Caco-2 (cell line): ENCODE measurements around the gene BEST1. TPM values are rescaled to one million over a fixed set of nuclear protein-coding genes. Genes with fewer than 3 reads are reported as not detected.
"Not testable (repeated sequence)": the region's sequence is repeated elsewhere in the genome, so short reads cannot be mapped to it uniquely, and the experiment has no call there.

Experiments used
- BruUV-seq: library from RNA; stranded (reverse); fragments of 400-500 nt; replicated peaks from 2 replicates; lab custom pipeline; 2021; lab: Mats Ljungman, UMichigan
- CTCF ChIA-PET: fragments of 300-600 bp; sonication (Branson Sonifier 250); formaldehyde crosslinking; loops from one replicate; lab custom pipeline; 2022; ENCODE audit warnings: antibody characterized with exemption; lab: Charles Lee
- POLR2A ChIA-PET: fragments of 300-600 bp; sonication (Branson Sonifier 250); formaldehyde crosslinking; loops from one replicate; lab custom pipeline; 2022; ENCODE audit warnings: antibody characterized with exemption; lab: Charles Lee
- DNase-seq, 2 experiments: peaks; one replicate each; pipeline versions ENCODE4 v3.0.0 to v3.0.0-alpha.2; 2020 to 2022
- H3K27me3 ChIP-seq: replicated peaks from 2 replicates; pipeline ENCODE4 v1.6.0; 2011; ENCODE audit warnings: low read length; ENCODE audit not compliant: control insufficient read depth, insufficient read depth
- H3K36me3 ChIP-seq: 2 replicates; pipeline ENCODE4 v1.5.1; 2011; ENCODE audit warnings: low read length; ENCODE audit not compliant: control insufficient read depth, insufficient read depth
- H3K4me1 ChIP-seq: fragments of 250-450 bp; sonication (Bioruptor Pico); 2 replicates; pipeline ENCODE4 v1.5.1; 2020; ENCODE audit warnings: mild to moderate bottlenecking
- H3K4me3 ChIP-seq: 2 replicates; pipeline ENCODE4 v1.5.1; 2011; ENCODE audit warnings: low read depth, mild to moderate bottlenecking, control low read depth, low read length
- H3K9me3 ChIP-seq: fragments of 250-450 bp; sonication (Bioruptor Pico); 2 replicates; pipeline ENCODE4 v1.5.1; 2020; ENCODE audit warnings: mild to moderate bottlenecking, moderate library complexity
- H3K27ac Mint-ChIP-seq: one replicate; pipeline ENCODE4 v1.8.0; 2022; ENCODE audit warnings: mixed read lengths; ENCODE audit not compliant: unreplicated experiment
- H3K27me3 Mint-ChIP-seq: one replicate; pipeline ENCODE4 v1.8.0; 2022; ENCODE audit warnings: mixed read lengths; ENCODE audit not compliant: insufficient read depth, unreplicated experiment
- H3K36me3 Mint-ChIP-seq: one replicate; pipeline ENCODE4 v1.8.0; 2022; ENCODE audit warnings: mild to moderate bottlenecking, mixed read lengths; ENCODE audit not compliant: insufficient read depth, unreplicated experiment
- H3K4me1 Mint-ChIP-seq: one replicate; pipeline ENCODE4 v1.8.0; 2022; ENCODE audit warnings: low read depth, mixed read lengths; ENCODE audit not compliant: unreplicated experiment
- H3K4me3 Mint-ChIP-seq: one replicate; pipeline ENCODE4 v1.8.0; 2022; ENCODE audit warnings: mild to moderate bottlenecking, moderate library complexity, mixed read lengths; ENCODE audit not compliant: unreplicated experiment
- H3K9me3 Mint-ChIP-seq: one replicate; pipeline ENCODE4 v1.8.0; 2022; ENCODE audit warnings: mixed read lengths; ENCODE audit not compliant: unreplicated experiment
- intact Hi-C: fragments of 100-400 bp; cut with micrococcal nuclease; formaldehyde crosslinking; loops from one replicate; pipeline ENCODE4 v1.10.0; 2022; ENCODE audit not compliant: unreplicated experiment
- total RNA-seq: library from RNA; stranded (reverse); gene quantifications from 2 replicates; pipeline ENCODE4 v1.2.3, GENCODE V29; 2022
- TF ChIP-seq, protein P1 (sequence below), 2 experiments: fragments of 200-600 bp in 1 of 2; IDR thresholded peaks; 1 replicate in 1 of 2; 2 replicates in 1 of 2; pipeline versions ENCODE4 v1.5.1 to v1.8.0; 2011 to 2022; ENCODE audit warnings: antibody characterized with exemption in 1 of 2, control low read depth in 1 of 2, inconsistent platforms in 1 of 2, low read depth in 1 of 2, low read length in 1 of 2, mild to moderate bottlenecking in 1 of 2, moderate library complexity in 1 of 2; ENCODE audit not compliant: insufficient read depth in 1 of 2, severe bottlenecking in 1 of 2, unreplicated experiment in 1 of 2

Gene BEST1
- total RNA-seq, 1 experiment from 2014 or later: 6.7 TPM

DNA sequence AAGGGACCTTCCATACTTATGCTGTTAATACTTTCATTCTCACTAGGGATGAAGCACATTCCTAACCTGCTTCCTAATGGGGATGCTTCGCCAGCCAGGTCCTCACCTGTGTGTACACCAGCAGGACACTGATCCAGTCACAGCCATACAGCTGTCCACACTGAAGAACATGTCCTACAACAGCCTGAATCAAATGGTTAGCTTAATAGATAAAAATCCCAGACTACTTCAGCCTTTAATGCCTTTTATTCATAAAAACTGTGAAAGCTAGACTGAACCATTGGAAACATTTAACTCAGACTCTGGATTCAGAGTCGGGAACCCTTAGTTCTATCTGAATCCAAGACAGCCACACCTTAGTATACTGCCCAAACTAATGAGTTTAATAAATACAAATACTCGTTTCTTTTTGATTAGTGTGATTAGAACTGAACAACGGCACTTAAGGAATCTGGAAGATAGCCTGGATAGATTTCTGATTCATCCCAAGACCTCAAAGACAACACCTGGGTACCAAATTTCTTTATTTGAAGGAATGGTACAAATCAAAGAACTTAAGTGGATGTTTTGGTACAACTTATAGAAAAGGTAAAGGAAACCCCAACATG, 14.0 kb downstream of the BEST1 start:
- no TSS peak for BruUV-seq
- peak overlapping the region; percentile 19 for H3K27ac Mint-ChIP-seq
- peak in 1 of 2 experiments; percentile 31 for DNase-seq
- peaks cover 80% of the 10 kb centered on the region for H3K36me3 Mint-ChIP-seq
- intact Hi-C loops: no loop called here
- H3K27me3 ChIP-seq: no peaks in the 10 kb centered on the region
- no peaks in the 10 kb centered on the region for H3K9me3 Mint-ChIP-seq
- TF ChIP-seq, protein P1, sequence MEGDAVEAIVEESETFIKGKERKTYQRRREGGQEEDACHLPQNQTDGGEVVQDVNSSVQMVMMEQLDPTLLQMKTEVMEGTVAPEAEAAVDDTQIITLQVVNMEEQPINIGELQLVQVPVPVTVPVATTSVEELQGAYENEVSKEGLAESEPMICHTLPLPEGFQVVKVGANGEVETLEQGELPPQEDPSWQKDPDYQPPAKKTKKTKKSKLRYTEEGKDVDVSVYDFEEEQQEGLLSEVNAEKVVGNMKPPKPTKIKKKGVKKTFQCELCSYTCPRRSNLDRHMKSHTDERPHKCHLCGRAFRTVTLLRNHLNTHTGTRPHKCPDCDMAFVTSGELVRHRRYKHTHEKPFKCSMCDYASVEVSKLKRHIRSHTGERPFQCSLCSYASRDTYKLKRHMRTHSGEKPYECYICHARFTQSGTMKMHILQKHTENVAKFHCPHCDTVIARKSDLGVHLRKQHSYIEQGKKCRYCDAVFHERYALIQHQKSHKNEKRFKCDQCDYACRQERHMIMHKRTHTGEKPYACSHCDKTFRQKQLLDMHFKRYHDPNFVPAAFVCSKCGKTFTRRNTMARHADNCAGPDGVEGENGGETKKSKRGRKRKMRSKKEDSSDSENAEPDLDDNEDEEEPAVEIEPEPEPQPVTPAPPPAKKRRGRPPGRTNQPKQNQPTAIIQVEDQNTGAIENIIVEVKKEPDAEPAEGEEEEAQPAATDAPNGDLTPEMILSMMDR (IDR thresholded peaks at IDR 0.05; ENCODE audit: insufficient read depth in 1 of 2, low read depth in 1 of 2, low read length in 1 of 2, severe bottlenecking in 1 of 2, unreplicated experiment in 1 of 2): no peak
- H3K4me1 Mint-ChIP-seq: peaks cover 13% of the 10 kb centered on the region
- ChIA-PET CTCF (interaction anchor here (1.2 kb wide), 1 partner anchor 118 kb away, joined by 3 read pairs; no protein-coding TSS in a partner anchor), POLR2A (interaction anchor here (1.6 kb wide), 1 partner anchor 9 kb away, joined by 6 read pairs; no protein-coding TSS in a partner anchor)
- H3K4me1 ChIP-seq: peaks cover 31% of the 10 kb centered on the region
- peak overlapping the region; percentile 81 for H3K4me3 Mint-ChIP-seq
- H3K36me3 ChIP-seq: peaks cover 10% of the 10 kb centered on the region
- no peaks in the 10 kb centered on the region for H3K9me3 ChIP-seq
- no peak overlapping the region for H3K4me3 ChIP-seq
- H3K27me3 Mint-ChIP-seq: no peaks in the 10 kb centered on the region

DNA sequence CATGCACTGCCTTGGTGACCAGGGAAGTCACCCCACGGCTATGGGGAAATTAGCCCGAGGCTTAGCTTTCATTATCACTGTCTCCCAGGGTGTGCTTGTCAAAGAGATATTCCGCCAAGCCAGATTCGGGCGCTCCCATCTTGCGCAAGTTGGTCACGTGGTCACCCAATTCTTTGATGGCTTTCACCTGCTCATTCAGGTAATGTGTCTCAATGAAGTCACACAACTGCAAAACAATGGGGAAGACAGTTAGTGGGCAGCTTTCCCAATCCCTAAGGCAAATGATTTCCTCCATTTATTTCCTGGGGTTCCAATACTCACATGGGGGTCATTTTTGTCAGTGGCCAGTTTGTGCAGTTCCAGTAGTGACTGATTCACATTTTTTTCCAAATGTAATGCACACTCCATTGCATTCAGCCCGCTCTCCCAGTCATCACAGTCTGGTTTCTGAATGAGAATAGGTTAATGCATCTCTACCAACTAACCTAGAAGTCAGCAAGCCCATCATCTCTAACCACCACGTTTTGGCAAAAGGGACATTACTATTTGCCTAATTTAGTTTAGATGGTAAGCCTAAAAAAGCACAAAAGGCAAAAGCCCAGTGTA, 14.6 kb downstream of the BEST1 start:
- H3K36me3 Mint-ChIP-seq: peaks cover 82% of the 10 kb centered on the region
- POLR2A ChIA-PET: interaction anchor here (1.6 kb wide), 1 partner anchor 8 kb away, joined by 6 read pairs; no protein-coding TSS in a partner anchor
- CTCF ChIA-PET, BruUV-seq, H3K9me3 ChIP-seq, H3K27me3 ChIP-seq, H3K9me3 Mint-ChIP-seq, DNase-seq, H3K27me3 Mint-ChIP-seq, H3K27ac Mint-ChIP-seq, H3K4me3 ChIP-seq: not testable (repeated sequence)
- H3K4me1 ChIP-seq: peaks cover 29% of the 10 kb centered on the region
- H3K36me3 ChIP-seq: peaks cover 10% of the 10 kb centered on the region
- H3K4me1 Mint-ChIP-seq: peaks cover 20% of the 10 kb centered on the region
- intact Hi-C loops: loop anchor here (5.0 kb wide), 1 partner anchor 147 kb away; the partner anchor contains the start of gene FADS1
- H3K4me3 Mint-ChIP-seq: peak overlapping the region; percentile 81

DNA sequence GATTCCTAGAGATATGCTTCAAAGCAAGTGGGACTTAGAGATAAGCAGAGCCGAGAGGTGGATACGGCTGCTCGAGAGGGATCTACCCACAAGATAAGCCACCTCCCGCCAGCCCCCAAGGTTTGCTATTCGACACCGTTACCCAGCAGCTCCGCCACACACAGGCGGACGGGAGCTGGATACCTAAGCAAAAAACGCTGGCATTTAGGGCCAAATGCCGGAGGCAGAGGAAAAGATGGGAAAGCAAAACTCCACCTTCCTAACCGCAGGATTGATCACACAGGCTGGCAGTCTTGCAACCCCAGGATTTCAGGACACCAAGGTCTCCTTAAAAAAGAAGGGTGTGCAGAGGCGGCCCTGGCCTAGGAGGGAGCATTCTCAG, 16.6 kb downstream of the BEST1 start:
- peak overlapping the region; percentile 81 for H3K4me3 Mint-ChIP-seq
- TF ChIP-seq, protein P1 (IDR thresholded peaks at IDR 0.05; ENCODE audit: insufficient read depth in 1 of 2, low read depth in 1 of 2, low read length in 1 of 2, severe bottlenecking in 1 of 2, unreplicated experiment in 1 of 2): no peak
- Histone ChIP-seq H3K4me1 (peaks cover 34% of the 10 kb centered on the region), H3K36me3 (peaks cover 10% of the 10 kb centered on the region), H3K4me3 (peak overlapping the region; percentile 92), H3K27me3 (no peaks in the 10 kb centered on the region), H3K9me3 (no peaks in the 10 kb centered on the region)
- BruUV-seq: TSS peak; percentile 48
- H3K27ac Mint-ChIP-seq: peak overlapping the region; percentile 93
- H3K27me3 Mint-ChIP-seq: no peaks in the 10 kb centered on the region
- ChIA-PET POLR2A (interaction anchor here (2.2 to 3.1 kb wide), 2 partner anchors 17 to 151 kb away, joined by 12 to 36 read pairs; partner anchors contain the start of gene BEST1), CTCF (interaction anchor here (1.2 to 2.7 kb wide), 2 partner anchors 12 to 68 kb away, joined by 3 to 13 read pairs; no protein-coding TSS in a partner anchor)
- H3K36me3 Mint-ChIP-seq: peaks cover 79% of the 10 kb centered on the region
- peak in 1 of 2 experiments; percentile 42 for DNase-seq
- intact Hi-C loops: loop anchor here (1.0 to 5.0 kb wide), 2 partner anchors 88 to 149 kb away; partner anchors contain the start of gene FADS1
- no peaks in the 10 kb centered on the region for H3K9me3 Mint-ChIP-seq
- peaks cover 36% of the 10 kb centered on the region for H3K4me1 Mint-ChIP-seq
